HFFc6 (cell line): ENCODE results near the gene ACVR1. TPM values are rescaled to one million over a fixed set of nuclear protein-coding genes. Genes with fewer than 3 reads are reported as not detected.

Source experiments
- DNase-seq: peaks from one replicate; pipeline ENCODE4 v3.0.0-alpha.2; 2018
- H3K27ac Mint-ChIP-seq: 2 replicates; pipeline ENCODE4 v1.8.0; 2020; ENCODE audit warnings: mild to moderate bottlenecking, mixed read lengths
- H3K27me3 Mint-ChIP-seq: 2 replicates; pipeline ENCODE4 v1.8.0; 2021; ENCODE audit warnings: mild to moderate bottlenecking, moderate library complexity, mixed read lengths; ENCODE audit not compliant: insufficient read depth
- H3K36me3 Mint-ChIP-seq: 2 replicates; pipeline ENCODE4 v1.8.0; 2021; ENCODE audit warnings: low read depth, mixed read lengths
- H3K4me1 Mint-ChIP-seq: 2 replicates; pipeline ENCODE4 v1.8.0; 2020; ENCODE audit warnings: low read depth, mixed read lengths
- H3K4me3 Mint-ChIP-seq: 2 replicates; pipeline ENCODE4 v1.8.0; 2020; ENCODE audit warnings: mild to moderate bottlenecking, moderate library complexity, mixed read lengths
- H3K9me3 Mint-ChIP-seq: 2 replicates; pipeline ENCODE4 v1.8.0; 2020; ENCODE audit warnings: mild to moderate bottlenecking, mixed read lengths
- CTCF ChIP-seq: fragments of 200-600 bp; sonication (generic); IDR thresholded peaks from 2 replicates; pipeline ENCODE4 v1.5.0; 2021; ENCODE audit warnings: antibody characterized with exemption, mild to moderate bottlenecking
- long read RNA-seq: library from polyadenylated mRNA; unstranded; transcript quantifications from one replicate; pipeline ENCODE4 v2.0.0, GENCODE V29; 2019
- total RNA-seq, 6 experiments: library from RNA; stranded (reverse); fragmentation: NEBNext Ultra II Directional; extraction: Animal tissue kit (Norgen Biotek cat#: 25700); gene quantifications; 2 replicates in 1 of 6; 3 replicates in 5 of 6; pipeline ENCODE4 v1.2.3, GENCODE V29; 2021

ACVR1 gene
- total RNA-seq: 10 to 100 TPM; 37.5 to 48.4 (median 43.1) TPM
- long read RNA-seq, partial matches to known transcripts: 6 of 14 reads
- long read RNA-seq, other reads (novel, unspliced or antisense): 4 of 14 reads

- Mint-ChIP-seq H3K36me3 (peaks cover 3% of the 10 kb centered on the region), H3K4me3 (peak within 1 kb of the TSS; percentile 100), H3K4me1 (peaks cover 46% of the 10 kb centered on the region), H3K27ac (peak within 1 kb of the TSS; percentile 97), H3K27me3 (no peaks in the 10 kb centered on the region; the same call in 1 of the 2 replicates), H3K9me3 (no peaks in the 10 kb centered on the region)
- peak; percentile 96 for DNase-seq
- TF ChIP-seq CTCF: peak; percentile 45; the same call in 1 of the 2 replicates
Observed at GRCh38 chr2:157876066-157876785, at the start of gene ACVR1. TSS of gene ACVR1 (minus strand) at chr2:157876330. CDS start at chr2:157799493, 76,837 bp downstream.

DNA sequence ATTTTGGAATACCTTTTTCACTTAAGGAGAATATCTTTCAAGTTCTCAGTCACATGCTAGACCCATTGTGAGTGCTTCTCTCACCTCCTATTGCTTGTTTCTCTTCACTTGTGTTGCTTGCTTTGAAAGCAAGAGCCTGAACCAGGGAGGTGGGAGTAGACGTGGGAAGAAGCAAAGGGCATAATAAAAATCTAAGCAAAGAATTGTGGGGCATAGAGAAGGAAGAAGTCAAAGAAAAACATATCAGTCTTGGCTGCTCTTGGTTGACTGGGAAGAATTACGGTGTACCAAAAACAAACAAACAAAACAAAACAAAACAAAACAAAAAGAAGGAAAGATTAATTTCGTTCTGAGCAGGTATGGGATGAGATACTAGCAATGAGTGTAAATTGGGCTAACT, 48.9 kb upstream of the ACVR1 start:
- H3K27me3 Mint-ChIP-seq: peaks cover 5% of the 10 kb centered on the region

DNA sequence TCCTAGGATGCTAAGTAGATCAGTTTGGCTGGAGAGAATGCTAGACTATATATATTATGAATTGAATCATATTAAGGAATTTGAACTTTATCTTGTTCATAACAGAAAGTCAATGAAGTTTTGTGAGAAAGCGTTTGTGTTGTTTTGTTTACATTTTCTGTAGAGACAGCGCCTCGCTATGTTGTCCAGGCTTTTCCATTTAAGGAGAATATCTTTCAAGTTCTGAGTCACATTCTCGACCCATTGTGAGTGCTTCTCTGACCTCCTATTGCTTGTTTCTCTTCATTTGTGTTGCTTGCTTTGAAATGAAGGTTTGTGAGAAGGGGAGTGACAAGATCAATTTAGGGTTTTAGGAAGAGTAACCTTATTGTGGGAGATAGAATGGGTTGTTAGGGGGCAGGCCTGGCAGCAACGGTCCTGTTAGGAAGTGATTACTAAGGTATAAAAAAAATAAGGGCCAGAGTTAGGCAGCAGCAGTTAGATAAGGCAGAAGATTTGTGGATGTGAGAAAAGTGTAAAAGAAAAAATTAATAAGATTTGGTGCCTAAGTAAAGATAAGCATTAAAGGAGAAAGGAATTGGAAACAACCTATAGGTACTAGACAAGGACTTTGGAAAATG, 47.6 kb upstream of the ACVR1 start:
- no peak overlapping the region for H3K4me3 Mint-ChIP-seq
- H3K4me1 Mint-ChIP-seq: no peaks in the 10 kb centered on the region
- no peak for DNase-seq
- TF ChIP-seq CTCF: no peak
- H3K27ac Mint-ChIP-seq: no peak overlapping the region
- H3K27me3 Mint-ChIP-seq: peaks cover 5% of the 10 kb centered on the region
- no peaks in the 10 kb centered on the region for H3K36me3 Mint-ChIP-seq
- H3K9me3 Mint-ChIP-seq: no peaks in the 10 kb centered on the region

More for the DNA sequence above, 48.9 kb upstream of the ACVR1 start:
- Mint-ChIP-seq H3K4me3 (no peak overlapping the region), H3K4me1 (no peaks in the 10 kb centered on the region), H3K27ac (no peak overlapping the region), H3K9me3 (no peaks in the 10 kb centered on the region), H3K36me3 (no peaks in the 10 kb centered on the region)
- DNase-seq: no peak
- no peak for TF ChIP-seq CTCF

GRCh38 chr2:157922815-157923214, 46.7 kb upstream of the ACVR1 start:
- Mint-ChIP-seq H3K9me3 (no peaks in the 10 kb centered on the region), H3K4me1 (no peaks in the 10 kb centered on the region), H3K27me3 (peaks cover 8% of the 10 kb centered on the region), H3K27ac (no peak overlapping the region), H3K36me3 (no peaks in the 10 kb centered on the region), H3K4me3 (no peak overlapping the region)
- no peak for DNase-seq
- TF ChIP-seq CTCF: no peak

- H3K27me3 Mint-ChIP-seq: peaks cover 10% of the 10 kb centered on the region
Observed at GRCh38 chr2:157922336-157922735, 46.2 kb upstream of the ACVR1 start.

More at GRCh38 chr2:157922336-157922735, 46.2 kb upstream of the ACVR1 start:
- H3K4me1 Mint-ChIP-seq: no peaks in the 10 kb centered on the region
- no peaks in the 10 kb centered on the region for H3K36me3 Mint-ChIP-seq
- DNase-seq: no peak
- H3K27ac Mint-ChIP-seq: no peak overlapping the region
- TF ChIP-seq CTCF: no peak
- no peaks in the 10 kb centered on the region for H3K9me3 Mint-ChIP-seq
- H3K4me3 Mint-ChIP-seq: no peak overlapping the region
